NCI-H2196 (cell line): ENCODE measurements around the gene NKAIN2.
"Not testable (repeated sequence)": the region's sequence is repeated elsewhere in the genome, so short reads cannot be mapped to it uniquely, and the experiment has no call there.

ENCODE experiments used
- DNase-seq: peaks from one replicate; lab custom pipeline; 2025; ENCODE audit not compliant: unreplicated experiment; lab: John Stamatoyannopoulos, UW

Gene NKAIN2

DNA sequence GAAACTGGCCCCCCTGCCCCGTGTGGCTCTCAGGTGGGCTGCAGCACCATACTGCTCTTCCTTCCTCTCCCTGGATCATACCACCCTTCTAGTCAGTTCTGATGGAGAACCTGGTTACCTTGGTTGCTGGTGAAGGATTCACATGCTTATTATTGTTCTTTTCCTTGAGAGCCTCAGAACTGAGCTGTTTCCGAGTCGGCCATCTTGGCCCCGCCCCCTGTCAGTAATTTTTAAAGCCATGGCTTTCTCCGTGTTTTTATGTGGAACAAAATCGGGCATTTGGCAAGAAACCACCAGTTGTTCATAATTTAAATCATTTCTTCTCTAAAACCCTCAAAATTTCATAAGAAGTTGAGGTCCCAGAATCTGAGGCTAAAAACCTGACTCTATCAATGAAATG, 493.8 kb downstream of the NKAIN2 start:
- DNase-seq = no peak

DNA sequence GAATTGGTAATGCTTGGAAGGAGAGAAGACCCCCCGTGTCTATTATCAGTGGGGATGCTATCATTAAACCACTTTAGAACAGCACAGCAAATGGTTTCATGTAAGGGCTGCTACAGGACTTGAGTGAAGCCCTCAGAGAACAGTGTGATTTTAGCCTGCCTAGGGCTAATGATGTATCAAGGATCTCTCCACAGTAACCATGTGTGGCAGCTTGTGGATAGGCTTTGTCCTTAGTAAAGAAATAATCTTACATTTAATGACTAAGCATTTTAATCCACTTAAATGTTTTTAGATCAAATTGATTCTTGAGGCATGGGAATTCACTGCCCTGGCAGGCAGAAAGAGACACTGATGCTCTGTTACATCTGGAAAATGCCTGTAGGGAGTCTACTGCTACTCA, 495.1 kb downstream of the NKAIN2 start:
- no peak for DNase-seq

- not testable (repeated sequence) for DNase-seq
Observed at GRCh38 chr6:124300907-124301306, 497.2 kb downstream of the NKAIN2 start.

- DNase-seq = no peak
Observed at GRCh38 chr6:124303971-124304370, 500.3 kb downstream of the NKAIN2 start.

- DNase-seq = no peak
Observed at GRCh38 chr6:124310139-124310538, 506.5 kb downstream of the NKAIN2 start.

DNA sequence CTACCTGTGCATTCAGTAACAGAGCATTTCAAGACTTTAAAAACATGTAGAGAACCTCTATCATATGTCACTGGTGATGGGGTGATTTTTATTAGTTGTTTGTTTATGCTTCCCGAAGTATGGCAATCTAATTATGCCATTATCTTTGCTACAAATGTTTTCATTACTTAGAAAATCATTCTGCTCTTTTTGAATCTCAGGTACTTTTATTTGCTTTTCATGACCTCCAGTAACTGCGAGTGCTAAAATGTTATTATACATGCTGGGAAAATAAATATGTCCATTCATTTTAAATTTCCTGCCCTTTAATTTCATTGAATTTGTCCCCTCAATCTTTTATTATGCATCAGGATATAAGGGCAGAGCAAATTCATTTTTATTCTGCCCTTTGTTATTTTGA, 515.7 kb downstream of the NKAIN2 start:
- DNase-seq = no peak

DNA sequence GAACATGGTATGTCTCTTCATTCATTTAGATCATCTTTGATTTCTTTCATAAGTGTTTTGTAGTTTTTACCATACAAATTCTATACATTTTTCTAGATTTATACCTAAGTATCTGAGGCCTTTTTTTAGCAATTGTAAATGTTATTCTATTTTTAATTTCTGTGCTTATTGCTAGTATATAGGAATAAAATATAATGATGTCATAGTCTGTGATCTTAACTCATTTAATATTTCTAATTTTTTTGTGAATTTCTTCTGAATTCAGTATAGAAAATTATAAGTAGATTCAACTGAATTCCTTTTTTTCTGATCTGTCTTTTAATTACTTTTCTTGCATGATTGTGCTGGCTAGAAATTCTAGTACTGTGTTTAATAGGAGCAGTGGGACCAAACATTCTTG, 520.6 kb downstream of the NKAIN2 start:
- DNase-seq = no peak

GRCh38 chr6:124330197-124330596, 526.5 kb downstream of the NKAIN2 start:
- peak; percentile 27 for DNase-seq

DNA sequence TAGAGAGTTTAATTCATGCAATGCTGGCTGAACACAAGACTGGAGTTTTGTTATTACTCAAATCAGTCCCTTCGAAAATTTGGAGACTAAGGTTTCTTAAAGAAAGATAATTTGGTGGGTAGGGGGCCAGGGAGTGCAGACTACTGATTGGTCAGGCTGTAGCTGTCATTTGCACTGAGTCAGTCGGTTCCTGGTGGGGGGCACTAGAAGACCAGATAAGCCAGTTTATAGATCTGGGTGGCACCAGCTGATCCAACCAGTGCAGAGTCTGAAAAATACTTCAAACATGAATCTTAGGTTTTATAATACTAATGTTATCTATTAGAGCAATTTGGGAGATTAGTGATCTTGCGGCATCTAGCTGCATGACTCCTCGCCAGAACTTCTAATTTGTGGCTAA, 530.7 kb downstream of the NKAIN2 start:
- DNase-seq = no peak

GRCh38 chr6:124339610-124340334, 536.1 kb downstream of the NKAIN2 start:
- DNase-seq = no peak

GRCh38 chr6:124348339-124348738, 544.7 kb downstream of the NKAIN2 start:
- not testable (repeated sequence) for DNase-seq

DNA sequence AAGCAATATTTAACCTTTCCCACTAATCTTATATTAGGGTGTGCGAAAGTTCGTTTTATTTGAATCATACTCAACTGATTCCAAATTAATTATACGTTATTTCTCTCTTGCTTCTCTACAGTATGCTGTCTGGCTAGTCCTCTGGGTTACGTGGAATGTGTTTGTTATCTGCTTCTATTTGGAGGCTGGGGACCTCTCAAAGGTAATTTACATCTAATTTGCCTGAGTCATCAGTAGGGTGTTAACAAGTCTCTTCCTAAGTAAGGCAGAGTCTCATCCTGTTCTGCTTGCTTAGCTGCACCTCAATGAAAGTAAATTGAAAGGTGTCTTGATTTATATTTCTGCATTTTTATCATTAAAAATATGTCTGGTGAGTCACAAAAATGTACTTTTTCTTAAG, 551.5 kb downstream of the NKAIN2 start:
- DNase-seq = no peak

- no peak for DNase-seq
Observed at GRCh38 chr6:124356276-124356810, 552.7 kb downstream of the NKAIN2 start.

GRCh38 chr6:124356811-124357210, 553.1 kb downstream of the NKAIN2 start:
- DNase-seq = no peak

- no peak for DNase-seq
Observed at GRCh38 chr6:124368131-124368530, 564.5 kb downstream of the NKAIN2 start.

DNA sequence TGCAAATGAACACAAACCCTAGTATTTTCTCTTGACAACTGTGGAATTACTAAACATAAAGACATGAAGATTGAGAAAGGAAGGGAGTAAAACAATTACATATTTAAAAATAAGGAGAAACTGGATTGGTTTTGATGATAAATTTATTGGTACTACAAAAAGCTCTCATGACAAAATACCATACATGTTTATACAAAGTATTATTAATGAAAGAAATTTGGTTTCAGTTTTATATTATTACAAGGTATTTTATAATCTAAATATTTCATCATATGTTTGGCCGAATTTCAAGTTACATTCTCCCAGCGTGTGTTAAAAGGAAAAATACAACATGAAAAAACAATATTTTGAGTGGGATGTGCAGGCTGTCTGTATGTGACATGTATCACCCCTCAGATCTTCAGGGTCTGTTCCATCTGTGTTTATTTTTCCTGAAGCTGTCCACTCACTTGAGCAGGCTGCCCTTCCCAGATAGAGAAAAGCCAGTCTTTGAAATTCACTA, 568.4 kb downstream of the NKAIN2 start:
- no peak for DNase-seq

GRCh38 chr6:124373386-124373785, 569.7 kb downstream of the NKAIN2 start:
- DNase-seq = no peak

DNA sequence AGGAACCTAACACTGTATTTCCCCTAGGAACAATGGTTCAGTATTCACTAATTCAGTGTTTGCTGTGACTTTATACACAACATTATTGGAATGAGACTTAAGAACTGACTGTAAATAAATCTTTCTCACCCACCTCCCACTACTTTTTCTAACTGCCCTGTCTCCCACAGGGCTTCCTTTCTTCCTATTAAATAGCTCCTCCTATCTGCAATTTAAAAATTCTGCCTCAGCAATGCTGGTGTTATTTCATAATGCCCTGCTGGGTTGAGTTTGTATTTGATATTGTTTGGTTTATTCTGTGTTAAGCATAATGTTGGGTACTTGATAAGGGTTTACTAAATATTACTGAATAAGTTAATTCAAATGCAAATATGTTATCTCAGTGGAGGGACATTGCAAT, 585.5 kb downstream of the NKAIN2 start:
- no peak for DNase-seq

DNA sequence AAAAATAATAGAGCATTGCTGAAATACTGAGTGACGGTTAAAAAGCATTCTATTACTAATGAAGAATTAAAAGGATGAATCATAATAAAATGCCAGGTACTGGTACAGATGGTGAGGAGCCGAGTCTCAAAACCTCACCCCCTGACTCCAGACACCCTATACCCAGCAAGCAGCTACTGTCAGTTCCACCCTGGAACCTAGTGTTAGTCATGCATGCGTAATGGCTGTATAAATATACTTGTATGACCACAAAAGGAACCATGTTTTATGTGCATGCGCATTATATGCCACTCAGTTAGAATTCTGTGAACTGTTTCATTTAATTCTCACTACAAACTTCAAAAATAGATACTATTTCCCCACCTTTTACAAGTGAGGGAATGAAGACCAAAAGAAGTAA, 589.9 kb downstream of the NKAIN2 start:
- DNase-seq = no peak

DNA sequence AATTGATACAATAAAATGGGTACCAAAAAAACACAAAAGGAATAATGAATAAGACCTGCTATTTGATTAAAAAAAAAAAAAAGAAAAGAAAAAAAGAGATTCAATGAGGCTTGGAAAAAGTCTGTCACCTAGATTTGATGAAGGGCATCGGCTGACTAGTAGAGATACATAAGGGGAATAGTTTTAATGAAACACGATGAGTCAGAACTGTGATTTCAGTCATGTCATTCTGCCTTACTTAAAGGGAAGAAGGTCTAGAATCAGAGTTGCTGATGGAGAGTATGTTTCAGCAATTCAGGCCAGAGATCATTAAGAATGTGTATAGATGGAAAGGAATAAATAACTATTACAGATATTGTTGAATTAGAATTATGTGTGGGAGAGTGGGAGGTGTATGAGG, 592.7 kb downstream of the NKAIN2 start:
- no peak for DNase-seq

GRCh38 chr6:124400261-124400999, 596.8 kb downstream of the NKAIN2 start:
- DNase-seq = no peak

GRCh38 chr6:124410425-124410824, 606.8 kb downstream of the NKAIN2 start:
- not testable (repeated sequence) for DNase-seq
